Pancreas (tissue), 10 donors: ENCODE results near the gene CXCL1. TPM values are rescaled to one million over a fixed set of nuclear protein-coding genes. Genes with fewer than 3 reads are reported as not detected.

Experiments used
- ATAC-seq, 4 donors: fragments of 200-7000 bp; cut with Tn5 transposase; one replicate each; pipeline versions ENCODE4 v1.8.0 to v1.9.1; 2020; ENCODE audit warnings: mild to moderate bottlenecking in 4 of 4, moderate library complexity in 4 of 4
- DNase-seq, 6 donors: peaks; one replicate each; pipeline ENCODE4 v3.0.0-alpha.2; 2020
- FAIRE-seq: peaks from 2 replicates; lab custom pipeline; 2012; peaks lifted over from hg19 to GRCh38; lab: Jason Lieb, UNC
- H3K27ac ChIP-seq, 4 donors: fragments of 200-600 bp; sonication (generic); 1 replicate in 3 of 4; 2 replicates in 1 of 4; pipeline versions ENCODE4 v1.5.0 to v1.8.0; 2020
- H3K27me3 ChIP-seq, 4 donors: fragments of 200-600 bp; one replicate each; pipeline ENCODE4 v1.8.0; 2021
- H3K36me3 ChIP-seq, 3 donors: fragments of 200-600 bp; sonication (generic) in 1 of 3; one replicate each; pipeline versions ENCODE4 v1.5.0 to v1.8.0; 2020 to 2021
- H3K4me1 ChIP-seq, 3 donors: fragments of 200-600 bp; one replicate each; pipeline ENCODE4 v1.8.0; 2021
- H3K4me3 ChIP-seq, 4 donors: fragments of 200-600 bp; sonication (generic) in 2 of 4; one replicate each; pipeline versions ENCODE4 v1.5.0 to v1.8.0; 2020 to 2021
- H3K9me3 ChIP-seq, 4 donors: fragments of 200-600 bp; one replicate each; pipeline ENCODE4 v1.8.0; 2021
- WGBS, 2 donors: extraction: QIAGEN DNeasy Blood & Tissue Kit; methylation state at CpG; one replicate each; pipeline ENCODE4 v1.1.7; 2013; 5-methylcytosine and 5-hydroxymethylcytosine counted together
- intact Hi-C, 3 donors: fragments of 100-400 bp; cut with DNase I; formaldehyde crosslinking; loops; one replicate each; pipeline versions ENCODE4 v1.11.1 to v1.14.2; 2022
- polyA plus RNA-seq, 2 donors: library from polyadenylated mRNA; stranded (reverse); fragments of 200-250 nt; gene quantifications; one replicate each; pipeline ENCODE4 v1.2.3, GENCODE V29; 2013
- total RNA-seq, 6 donors: library from RNA; stranded (reverse); fragmentation: NEBNext Ultra II Directional in 4 of 6; extraction: Animal tissue kit (Norgen Biotek cat#: 25700) in 4 of 6; gene quantifications; one replicate each; pipeline versions ENCODE4 v1.2.1 to v1.2.4, GENCODE V29; 2021 to 2023
- TF ChIP-seq, protein P1 (sequence below), 4 donors: fragments of 200-600 bp; sonication (generic) in 3 of 4; IDR thresholded peaks; one replicate each; pipeline versions ENCODE4 v1.5.0 to v1.8.0; 2021; ENCODE audit warnings: antibody characterized with exemption in 4 of 4
- donor health status: healthy with polysubstance abuse.
- donor health status: DM: no; HTN: no; CAD: no; lungs with moderate emphysema.
- donor health status: DM: no; HTN: no; CAD: no.
- donor health status: control.
- donor health status: control.
- donor health status: Bipolar disorder and iron deficiency.
- donor health status: DM: yes; HTN: yes; CAD: no.
- donor health status: DM: no; HTN: no; CAD: no.
- donor health status: DM: no; HTN: no; CAD: no.
- donor health status: DM: yes; HTN: yes; CAD: no.

The CXCL1 gene
- total and polyA plus RNA-seq, 8 donors = 2.5 to 35.4 (median 16.8) TPM

DNA sequence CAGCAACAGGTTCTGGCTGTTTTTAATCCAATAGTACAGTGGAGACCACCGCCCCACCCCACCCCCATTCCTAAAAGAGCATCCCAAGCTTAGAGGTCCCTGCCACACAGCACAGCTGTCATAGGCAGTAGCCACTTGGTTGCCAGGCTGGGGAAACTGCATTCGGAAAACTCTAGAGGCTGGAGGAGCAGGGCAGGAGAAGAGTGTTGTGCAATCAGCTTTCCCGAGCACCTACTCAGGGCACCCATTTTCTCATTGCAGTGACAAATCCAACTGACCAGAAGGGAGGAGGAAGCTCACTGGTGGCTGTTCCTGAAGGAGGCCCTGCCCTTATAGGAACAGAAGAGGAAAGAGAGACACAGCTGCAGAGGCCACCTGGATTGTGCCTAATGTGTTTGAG lies 1.1 kb downstream of the CXCL1 start:
- WGBS, 2 donors = 67 to 71% methylated on average over 3 of the region's 3 CpGs
- H3K9me3 ChIP-seq = no peaks in the 10 kb centered on the region
- no peaks in the 10 kb centered on the region for H3K4me1 ChIP-seq
- H3K36me3 ChIP-seq = no peaks in the 10 kb centered on the region
- FAIRE-seq (no peak), DNase-seq (peak in 1 of 6 donors; percentile 15), ATAC-seq (peak in 3 of 4 donors; percentile 5 to 31 (median 27))
- H3K27me3 ChIP-seq = no peaks in the 10 kb centered on the region
- TF ChIP-seq, protein P1, sequence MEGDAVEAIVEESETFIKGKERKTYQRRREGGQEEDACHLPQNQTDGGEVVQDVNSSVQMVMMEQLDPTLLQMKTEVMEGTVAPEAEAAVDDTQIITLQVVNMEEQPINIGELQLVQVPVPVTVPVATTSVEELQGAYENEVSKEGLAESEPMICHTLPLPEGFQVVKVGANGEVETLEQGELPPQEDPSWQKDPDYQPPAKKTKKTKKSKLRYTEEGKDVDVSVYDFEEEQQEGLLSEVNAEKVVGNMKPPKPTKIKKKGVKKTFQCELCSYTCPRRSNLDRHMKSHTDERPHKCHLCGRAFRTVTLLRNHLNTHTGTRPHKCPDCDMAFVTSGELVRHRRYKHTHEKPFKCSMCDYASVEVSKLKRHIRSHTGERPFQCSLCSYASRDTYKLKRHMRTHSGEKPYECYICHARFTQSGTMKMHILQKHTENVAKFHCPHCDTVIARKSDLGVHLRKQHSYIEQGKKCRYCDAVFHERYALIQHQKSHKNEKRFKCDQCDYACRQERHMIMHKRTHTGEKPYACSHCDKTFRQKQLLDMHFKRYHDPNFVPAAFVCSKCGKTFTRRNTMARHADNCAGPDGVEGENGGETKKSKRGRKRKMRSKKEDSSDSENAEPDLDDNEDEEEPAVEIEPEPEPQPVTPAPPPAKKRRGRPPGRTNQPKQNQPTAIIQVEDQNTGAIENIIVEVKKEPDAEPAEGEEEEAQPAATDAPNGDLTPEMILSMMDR (IDR thresholded peaks at IDR 0.05) = no peak
- intact Hi-C loops = no loop called here
- H3K27ac ChIP-seq = peak overlapping the region in 2 of 4 donors; percentile 67 to 78
- peak overlapping the region in 2 of 4 donors; percentile 41 to 68 for H3K4me3 ChIP-seq

DNA sequence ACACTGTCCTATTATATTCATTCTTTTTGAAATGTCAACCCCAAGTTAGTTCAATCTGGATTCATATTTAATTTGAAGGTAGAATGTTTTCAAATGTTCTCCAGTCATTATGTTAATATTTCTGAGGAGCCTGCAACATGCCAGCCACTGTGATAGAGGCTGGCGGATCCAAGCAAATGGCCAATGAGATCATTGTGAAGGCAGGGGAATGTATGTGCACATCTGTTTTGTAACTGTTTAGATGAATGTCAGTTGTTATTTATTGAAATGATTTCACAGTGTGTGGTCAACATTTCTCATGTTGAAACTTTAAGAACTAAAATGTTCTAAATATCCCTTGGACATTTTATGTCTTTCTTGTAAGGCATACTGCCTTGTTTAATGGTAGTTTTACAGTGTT lies 1.6 kb downstream of the CXCL1 start:
- WGBS, 2 donors = 90% methylated on average over 1 of the region's 1 CpG
- TF ChIP-seq, protein P1 (IDR thresholded peaks at IDR 0.05) = no peak
- no peaks in the 10 kb centered on the region for H3K36me3 ChIP-seq
- no peaks in the 10 kb centered on the region for H3K27me3 ChIP-seq
- no peaks in the 10 kb centered on the region for H3K9me3 ChIP-seq
- intact Hi-C loops = no loop called here
- peak overlapping the region in 1 of 4 donors; percentile 78 for H3K27ac ChIP-seq
- FAIRE-seq = no peak
- H3K4me3 ChIP-seq = peak overlapping the region in 2 of 4 donors; percentile 3 to 68
- no peak for ATAC-seq
- no peaks in the 10 kb centered on the region for H3K4me1 ChIP-seq
- no peak for DNase-seq

DNA sequence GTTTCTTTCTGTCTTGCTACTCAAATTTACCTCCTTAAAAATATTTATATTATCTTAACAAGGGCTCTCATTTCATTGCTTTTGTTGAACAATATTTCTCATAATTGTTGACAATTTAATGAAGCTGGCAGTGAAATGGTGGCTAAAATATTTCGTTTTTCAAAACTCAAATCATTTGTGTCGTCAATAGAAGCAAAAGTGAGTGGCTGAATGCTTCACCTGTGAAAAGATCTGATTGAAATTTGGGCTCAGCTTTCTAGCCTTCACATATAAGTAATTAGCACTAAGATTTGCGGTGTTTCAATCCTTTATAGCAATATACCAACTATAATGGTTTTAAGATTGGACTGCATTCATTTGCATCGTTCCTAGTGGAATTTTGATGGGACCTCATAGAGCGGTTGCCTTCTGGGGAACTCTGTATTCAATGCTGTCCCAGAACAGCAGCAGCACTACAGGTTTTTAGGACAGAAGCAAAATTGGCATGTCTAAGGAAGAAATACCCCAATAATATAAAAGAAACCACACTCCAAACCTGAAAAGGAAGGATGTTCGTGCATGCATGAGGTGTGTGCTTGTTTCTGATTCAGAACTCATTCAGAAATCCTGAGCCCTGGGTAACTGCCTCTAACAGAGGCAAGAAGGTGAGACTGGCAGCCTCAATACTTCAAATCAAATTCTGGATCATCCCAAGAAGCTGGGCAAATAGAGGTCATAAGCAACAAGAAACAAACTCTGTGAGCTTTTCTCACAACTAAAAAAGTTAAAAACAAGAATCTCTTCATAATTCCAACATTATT lies 2.5 kb downstream of the CXCL1 start:
- intact Hi-C loops = no loop called here
- 69 to 77% methylated on average over 6 of the region's 6 CpGs for WGBS, 2 donors
- Histone ChIP-seq H3K9me3 (no peaks in the 10 kb centered on the region), H3K27ac (peak overlapping the region in 1 of 4 donors; percentile 78), H3K4me3 (peak overlapping the region in 1 of 4 donors; percentile 68), H3K4me1 (no peaks in the 10 kb centered on the region), H3K27me3 (no peaks in the 10 kb centered on the region), H3K36me3 (no peaks in the 10 kb centered on the region)
- FAIRE-seq = no peak
- no peak for DNase-seq
- ATAC-seq = no peak
- TF ChIP-seq, protein P1 (IDR thresholded peaks at IDR 0.05) = no peak

DNA sequence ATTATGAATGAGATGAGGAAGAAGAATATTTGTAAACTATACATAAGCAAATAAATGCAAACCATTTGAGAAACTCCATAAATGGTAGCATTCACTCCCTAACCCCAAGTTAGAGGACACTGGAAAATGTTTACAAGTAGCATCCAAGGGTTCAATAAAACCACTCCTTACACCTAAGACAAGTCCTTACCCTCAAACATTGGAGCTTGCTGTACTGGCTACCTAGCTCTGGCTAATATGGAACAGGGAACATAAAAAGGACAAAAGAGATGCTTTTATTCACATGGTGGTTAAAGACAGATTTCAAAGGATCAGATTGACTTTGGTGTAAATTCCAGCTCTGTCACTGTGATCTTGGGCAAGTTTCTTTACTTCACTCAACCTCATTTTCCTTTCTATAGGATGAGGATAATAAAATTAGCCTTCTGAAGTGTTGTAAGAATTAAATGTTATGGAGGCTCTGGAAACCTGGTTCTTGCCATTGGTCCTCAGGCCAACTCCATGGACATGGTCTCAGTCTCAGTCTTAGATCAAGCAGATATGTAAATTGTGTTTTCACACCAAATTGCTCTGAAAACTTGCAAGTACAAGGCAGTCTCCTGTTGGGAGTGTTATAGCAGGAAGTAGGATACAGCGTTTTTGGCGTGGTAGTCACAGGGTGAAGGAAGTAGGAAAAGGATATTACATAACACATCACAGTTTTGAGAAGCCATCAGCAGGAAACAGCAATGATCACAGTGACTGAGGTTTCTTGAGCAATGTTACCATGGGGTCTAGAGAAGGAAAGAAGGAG lies 3.3 kb downstream of the CXCL1 start:
- intact Hi-C loops = no loop called here
- DNase-seq (no peak), ATAC-seq (no peak), FAIRE-seq (no peak)
- Histone ChIP-seq H3K9me3 (no peaks in the 10 kb centered on the region), H3K27me3 (no peaks in the 10 kb centered on the region), H3K36me3 (no peaks in the 10 kb centered on the region), H3K4me1 (no peaks in the 10 kb centered on the region), H3K4me3 (no peak overlapping the region), H3K27ac (peak overlapping the region in 1 of 4 donors; percentile 13)
- TF ChIP-seq, protein P1 (IDR thresholded peaks at IDR 0.05) = no peak
- 76 to 79% methylated on average over 2 of the region's 2 CpGs for WGBS, 2 donors
